ENCODE results near the gene ATP7B.

Gene ATP7B

GRCh38 chr13:51981355-51981754 lies 29.9 kb downstream of the ATP7B start:
- no peak for TF ChIP-seq CTCF (conservative IDR thresholded peaks at IDR 0.05; ENCODE audit: control insufficient read depth, insufficient read depth, low read depth, low read length)
- no peak overlapping the region for H3K4me3 ChIP-seq (ENCODE audit: control insufficient read depth, low read depth, low read length)
- no peak for DNase-seq (ENCODE audit: low read depth)

- no peak overlapping the region for H3K4me3 ChIP-seq (ENCODE audit: control insufficient read depth, low read depth, low read length)
- DNase-seq (ENCODE audit: low read depth): no peak
- TF ChIP-seq CTCF (conservative IDR thresholded peaks at IDR 0.05; ENCODE audit: control insufficient read depth, insufficient read depth, low read depth, low read length): no peak
These were observed 30.3 kb downstream of the ATP7B start for GRCh38 chr13:51980908-51981307.

GRCh38 chr13:51978796-51979556 lies 32.3 kb downstream of the ATP7B start:
- DNase-seq (ENCODE audit: low read depth): peak; percentile 6
- no peak for TF ChIP-seq CTCF (conservative IDR thresholded peaks at IDR 0.05; ENCODE audit: control insufficient read depth, insufficient read depth, low read depth, low read length)
- H3K4me3 ChIP-seq (ENCODE audit: control insufficient read depth, low read depth, low read length): no peak overlapping the region

- no peak overlapping the region for H3K4me3 ChIP-seq (ENCODE audit: control insufficient read depth, low read depth, low read length)
- no peak for TF ChIP-seq CTCF (conservative IDR thresholded peaks at IDR 0.05; ENCODE audit: control insufficient read depth, insufficient read depth, low read depth, low read length)
- peak; percentile 11 for DNase-seq (ENCODE audit: low read depth)
These were observed 33.6 kb downstream of the ATP7B start for GRCh38 chr13:51977625-51978024.

GRCh38 chr13:51976890-51977289 lies 34.4 kb downstream of the ATP7B start:
- no peak overlapping the region for H3K4me3 ChIP-seq (ENCODE audit: control insufficient read depth, low read depth, low read length)
- no peak for TF ChIP-seq CTCF (conservative IDR thresholded peaks at IDR 0.05; ENCODE audit: control insufficient read depth, insufficient read depth, low read depth, low read length)
- DNase-seq (ENCODE audit: low read depth): no peak

- TF ChIP-seq CTCF (conservative IDR thresholded peaks at IDR 0.05; ENCODE audit: control insufficient read depth, insufficient read depth, low read depth, low read length): no peak
- DNase-seq (ENCODE audit: low read depth): peak; percentile 7
- H3K4me3 ChIP-seq (ENCODE audit: control insufficient read depth, low read depth, low read length): no peak overlapping the region
These were observed 34.8 kb downstream of the ATP7B start for GRCh38 chr13:51976423-51976822.
